Subcutaneous abdominal adipose tissue (tissue), 5 donors: ENCODE data around the gene ADAMTS3.
A peak's percentile ranks its signal among the peaks of the same experiment; 100 is the strongest.

ENCODE experiments used
- H3K27ac ChIP-seq: one replicate; pipeline ENCODE4 v1.7.0; 2013; ENCODE audit warnings: low read depth, mild to moderate bottlenecking, inconsistent platforms, low read length, moderate library complexity
- H3K27me3 ChIP-seq, 5 donors: one replicate each; pipeline ENCODE4 v1.7.0; 2013; ENCODE audit warnings: low read length in 5 of 5, inconsistent platforms in 1 of 5; ENCODE audit not compliant: control insufficient read depth in 5 of 5, insufficient read depth in 4 of 5
- H3K36me3 ChIP-seq, 5 donors: one replicate each; pipeline ENCODE4 v1.7.0; 2013; ENCODE audit warnings: low read length in 5 of 5; ENCODE audit not compliant: control insufficient read depth in 5 of 5, insufficient read depth in 5 of 5
- H3K4me1 ChIP-seq, 5 donors: one replicate each; pipeline ENCODE4 v1.7.0; 2013; ENCODE audit warnings: low read length in 5 of 5, mild to moderate bottlenecking in 3 of 5, moderate library complexity in 1 of 5; ENCODE audit not compliant: control insufficient read depth in 5 of 5, insufficient read depth in 5 of 5
- H3K4me3 ChIP-seq, 5 donors: one replicate each; pipeline ENCODE4 v1.7.0; 2013; ENCODE audit warnings: low read length in 5 of 5, low read depth in 1 of 5
- H3K9ac ChIP-seq, 5 donors: one replicate each; pipeline ENCODE4 v1.7.0; 2013; ENCODE audit warnings: low read length in 5 of 5, mild to moderate bottlenecking in 4 of 5, moderate library complexity in 3 of 5
- H3K9me3 ChIP-seq, 5 donors: one replicate each; pipeline ENCODE4 v1.7.0; 2013; ENCODE audit warnings: low read length in 5 of 5; ENCODE audit not compliant: control insufficient read depth in 5 of 5
- donor health status: healthy.
- donor health status: healthy.
- donor health status: healthy.
- donor health status: healthy.
- donor health status: healthy.

ADAMTS3 gene

DNA sequence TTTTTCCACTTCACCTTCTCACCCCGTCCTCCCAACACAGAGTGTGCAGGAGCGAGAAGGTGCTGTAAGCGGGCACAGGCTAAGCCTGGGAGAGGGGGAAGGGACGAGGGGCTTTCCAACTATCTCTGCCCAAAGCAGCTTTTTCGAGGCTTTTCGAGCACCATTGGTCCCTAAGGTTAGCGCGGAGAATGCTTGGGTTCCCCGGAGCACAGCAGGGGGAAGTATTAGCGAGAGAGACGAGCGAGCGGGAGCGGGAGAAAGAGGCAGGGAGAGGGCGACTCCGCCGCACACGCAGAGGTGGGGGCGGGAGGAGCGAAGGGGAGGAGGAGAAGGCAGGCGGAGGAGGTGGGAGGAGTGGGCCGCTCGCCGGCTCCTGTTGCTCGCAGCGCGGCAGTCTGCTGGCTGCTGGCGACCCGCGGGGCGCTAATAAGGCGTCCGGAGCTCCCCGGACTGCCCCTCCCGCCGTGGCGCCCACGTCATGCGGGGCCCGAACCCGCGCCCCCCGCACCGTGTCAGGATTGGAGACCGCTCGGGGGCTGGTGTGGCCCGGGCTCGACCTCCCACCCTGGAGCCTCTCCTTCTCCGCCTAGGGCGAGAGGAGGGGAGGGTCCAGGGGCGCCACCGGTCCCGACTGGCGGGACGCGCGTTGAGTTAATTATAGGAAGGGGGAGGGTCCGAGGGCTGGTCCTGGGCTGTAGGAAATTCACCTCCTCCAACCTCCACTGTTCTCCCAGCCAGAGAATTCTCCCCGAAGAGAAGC is at the start of gene ADAMTS3:
Gene ADAMTS3 (minus strand): TSS at position 263 of the 760 bp plus-strand sequence. CDS start 459 bp downstream, outside the sequence.
- Histone ChIP-seq H3K27me3 (no peaks in the 10 kb centered on the region), H3K9me3 (no peaks in the 10 kb centered on the region), H3K9ac (peak within 1 kb of the TSS in 4 of 5 donors; percentile 68 to 72 (median 71)), H3K27ac (peak within 1 kb of the TSS; percentile 63), H3K36me3 (no peaks in the 10 kb centered on the region), H3K4me3 (peak within 1 kb of the TSS; percentile 73 to 88 (median 81)), H3K4me1 (peaks cover 0 to 27% (median 21%) of the 10 kb centered on the region in 5 donors)

DNA sequence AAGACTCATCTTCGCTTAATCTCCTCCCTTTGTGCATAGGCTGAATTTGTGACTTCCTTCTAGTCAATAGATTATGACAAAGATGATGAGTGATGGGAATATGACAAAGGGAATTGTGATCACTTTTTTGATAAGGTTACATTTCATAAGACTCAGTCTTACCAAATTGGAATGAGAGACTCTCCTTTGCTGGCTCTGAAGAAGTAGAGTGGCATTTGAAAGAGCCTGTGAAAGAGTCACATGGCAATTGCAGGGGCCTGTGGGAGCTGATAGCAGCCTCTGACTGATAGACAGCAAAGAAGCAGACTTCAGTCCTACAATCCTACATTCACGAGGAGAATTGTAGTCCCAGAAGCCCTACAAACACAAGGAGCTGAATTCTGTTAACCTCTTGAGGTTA is 44.9 kb upstream of the ADAMTS3 start:
- no peaks in the 10 kb centered on the region for H3K27me3 ChIP-seq
- H3K27ac ChIP-seq: no peak overlapping the region
- no peaks in the 10 kb centered on the region for H3K4me1 ChIP-seq
- peaks cover 0 to 5% (median 0%) of the 10 kb centered on the region in 5 donors for H3K9me3 ChIP-seq
- H3K4me3 ChIP-seq: no peak overlapping the region
- H3K36me3 ChIP-seq: no peaks in the 10 kb centered on the region
- H3K9ac ChIP-seq: no peak overlapping the region

DNA sequence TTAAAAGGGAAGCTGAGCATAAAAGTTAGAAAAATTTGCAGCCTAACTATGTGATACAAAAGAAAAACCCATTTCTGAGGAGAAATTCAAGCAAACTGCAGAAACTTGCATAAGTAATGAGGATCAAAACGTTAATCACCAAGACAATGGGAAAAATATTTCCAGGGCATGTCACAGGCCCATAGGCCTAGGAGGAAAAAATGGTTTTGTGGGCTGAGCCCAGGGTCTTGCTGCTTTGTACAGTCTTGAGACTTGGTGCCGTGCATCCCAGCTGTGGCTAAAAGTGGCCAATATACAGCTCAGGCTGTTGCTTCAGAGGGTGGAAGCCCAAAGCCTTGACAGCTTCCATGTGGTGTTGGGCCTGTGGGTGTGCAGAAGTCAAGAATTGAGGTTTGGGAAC is 37.7 kb upstream of the ADAMTS3 start:
- H3K9ac ChIP-seq: no peak overlapping the region

DNA sequence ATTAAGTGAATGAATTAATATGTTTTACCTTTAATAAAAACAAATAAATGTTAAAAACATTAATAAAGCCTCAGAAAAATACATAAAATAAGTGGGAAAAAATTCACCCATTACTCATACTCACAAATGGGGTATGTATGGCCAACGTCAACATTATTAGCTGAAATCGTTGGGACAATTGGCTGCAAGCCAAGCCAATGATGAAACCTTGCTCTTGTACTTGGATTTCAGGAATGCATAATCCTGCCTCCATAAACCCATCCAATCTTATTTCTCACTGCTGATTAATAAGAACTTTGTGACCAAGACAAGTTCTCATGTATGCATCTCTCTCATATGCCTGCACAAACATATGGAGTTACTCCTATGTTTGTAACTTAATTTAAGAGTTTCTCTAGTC is 35.3 kb upstream of the ADAMTS3 start:
- Histone ChIP-seq H3K36me3 (no peaks in the 10 kb centered on the region), H3K27me3 (no peaks in the 10 kb centered on the region), H3K27ac (no peak overlapping the region), H3K4me3 (no peak overlapping the region), H3K9me3 (peaks cover 0 to 3% (median 0%) of the 10 kb centered on the region in 5 donors), H3K9ac (no peak overlapping the region), H3K4me1 (no peaks in the 10 kb centered on the region)

More for the DNA sequence above, 37.7 kb upstream of the ADAMTS3 start:
- H3K27ac ChIP-seq: no peak overlapping the region
- no peaks in the 10 kb centered on the region for H3K4me1 ChIP-seq
- H3K27me3 ChIP-seq: no peaks in the 10 kb centered on the region
- H3K36me3 ChIP-seq: no peaks in the 10 kb centered on the region
- H3K4me3 ChIP-seq: no peak overlapping the region
- peaks cover 0 to 3% (median 0%) of the 10 kb centered on the region in 5 donors for H3K9me3 ChIP-seq

DNA sequence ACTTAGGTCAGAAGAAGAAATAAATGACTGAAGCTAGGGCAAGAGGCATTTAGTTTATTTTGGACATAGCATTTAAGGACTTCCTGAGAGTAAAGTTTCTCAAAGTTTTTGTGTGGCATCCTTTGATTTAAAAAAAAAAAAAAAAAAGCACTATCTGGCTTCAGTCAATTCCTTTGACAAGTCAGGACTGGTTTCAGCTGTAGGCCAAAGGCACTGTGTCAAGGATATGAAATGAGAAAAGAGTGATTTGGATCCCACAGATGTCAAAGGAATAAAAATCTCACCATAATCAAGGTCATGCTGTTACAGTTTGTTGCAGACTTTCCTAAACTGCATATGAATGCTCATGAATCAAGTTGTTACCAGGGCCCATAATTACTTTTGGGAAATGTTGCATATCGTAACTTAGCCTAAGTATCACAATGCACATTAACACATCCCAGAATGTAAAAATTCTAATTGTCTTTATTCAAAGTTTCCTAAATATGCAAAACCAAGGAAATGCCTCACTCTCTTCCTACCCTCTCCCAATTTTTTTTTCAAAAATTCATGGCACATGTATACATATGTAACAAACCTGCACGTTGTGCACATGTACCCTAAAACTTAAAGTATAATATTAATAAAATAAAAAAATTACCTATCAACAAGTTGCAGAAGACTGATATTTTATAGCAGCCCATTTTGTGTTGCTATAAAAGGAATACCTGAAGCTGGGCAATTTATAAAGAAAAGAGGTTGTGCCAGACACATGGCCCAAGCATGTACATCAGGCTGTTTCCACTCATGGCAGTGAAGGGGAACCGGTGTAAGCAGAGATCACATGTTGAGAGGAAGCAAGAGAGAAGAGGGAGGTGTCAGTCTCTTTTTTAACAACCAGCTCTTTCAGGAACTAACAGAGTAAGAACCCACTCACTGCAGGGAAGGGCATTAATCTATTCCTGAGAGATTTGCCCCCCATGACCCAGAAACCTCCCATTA is 33.7 kb upstream of the ADAMTS3 start:
- Histone ChIP-seq H3K9me3 (peaks cover 0 to 3% (median 0%) of the 10 kb centered on the region in 5 donors), H3K27me3 (no peaks in the 10 kb centered on the region), H3K36me3 (no peaks in the 10 kb centered on the region), H3K4me3 (no peak overlapping the region), H3K9ac (no peak overlapping the region), H3K4me1 (no peaks in the 10 kb centered on the region), H3K27ac (no peak overlapping the region)

- Histone ChIP-seq H3K9me3 (no peaks in the 10 kb centered on the region), H3K4me3 (no peak overlapping the region), H3K9ac (no peak overlapping the region)
These were observed 22.8 kb upstream of the ADAMTS3 start for GRCh38 chr4:72591547-72592454.

GRCh38 chr4:72587334-72587733 is 18.3 kb upstream of the ADAMTS3 start:
- Histone ChIP-seq H3K9ac (no peak overlapping the region), H3K4me3 (no peak overlapping the region), H3K9me3 (no peaks in the 10 kb centered on the region), H3K36me3 (no peaks in the 10 kb centered on the region), H3K4me1 (no peaks in the 10 kb centered on the region), H3K27me3 (no peaks in the 10 kb centered on the region), H3K27ac (no peak overlapping the region)

More at GRCh38 chr4:72591547-72592454, 22.8 kb upstream of the ADAMTS3 start:
- no peaks in the 10 kb centered on the region for H3K27me3 ChIP-seq
- H3K4me1 ChIP-seq: no peaks in the 10 kb centered on the region
- H3K27ac ChIP-seq: no peak overlapping the region
- H3K36me3 ChIP-seq: no peaks in the 10 kb centered on the region

- no peaks in the 10 kb centered on the region for H3K9me3 ChIP-seq
- no peaks in the 10 kb centered on the region for H3K36me3 ChIP-seq
- no peak overlapping the region for H3K4me3 ChIP-seq
- no peaks in the 10 kb centered on the region for H3K4me1 ChIP-seq
- no peak overlapping the region for H3K27ac ChIP-seq
- H3K27me3 ChIP-seq: no peaks in the 10 kb centered on the region
- H3K9ac ChIP-seq: no peak overlapping the region
These were observed 13.8 kb upstream of the ADAMTS3 start for GRCh38 chr4:72582853-72583252.

GRCh38 chr4:72577211-72577610 is 8.2 kb upstream of the ADAMTS3 start:
- no peaks in the 10 kb centered on the region for H3K27me3 ChIP-seq
- no peak overlapping the region for H3K27ac ChIP-seq
- H3K4me3 ChIP-seq: no peak overlapping the region
- no peaks in the 10 kb centered on the region for H3K36me3 ChIP-seq
- no peak overlapping the region for H3K9ac ChIP-seq
- H3K4me1 ChIP-seq: no peaks in the 10 kb centered on the region
- H3K9me3 ChIP-seq: no peaks in the 10 kb centered on the region
